Measurements from ENCODE around the gene GSN.

Gene GSN

GRCh38 chr9:121267689-121268597 lies at the start of gene GSN:
Gene GSN (plus strand): TSS chr9:121268162. CDS start chr9:121301972, 33,810 bp downstream.
- Histone ChIP-seq H3K36me3 (ENCODE audit: insufficient read depth, low read length) (no peaks in the 10 kb centered on the region), H3K9ac (ENCODE audit: low read depth, low read length) (peak within 1 kb of the TSS; percentile 79; the same call in 1 of the 2 replicates), H3K4me1 (ENCODE audit: insufficient read depth, low read length) (peaks cover 16% of the 10 kb centered on the region), H3K9me3 (ENCODE audit: control insufficient read depth, insufficient read depth, low read length) (no peaks in the 10 kb centered on the region)

- Histone ChIP-seq H3K9me3 (ENCODE audit: control insufficient read depth, insufficient read depth, low read length) (no peaks in the 10 kb centered on the region), H3K4me1 (ENCODE audit: insufficient read depth, low read length) (peaks cover 20% of the 10 kb centered on the region), H3K36me3 (ENCODE audit: insufficient read depth, low read length) (no peaks in the 10 kb centered on the region), H3K9ac (ENCODE audit: low read depth, low read length) (no peak overlapping the region)
Measured at GRCh38 chr9:121218357-121219027, 49.5 kb upstream of the GSN start.

GRCh38 chr9:121219530-121219929 lies 48.4 kb upstream of the GSN start:
- no peak overlapping the region for H3K9ac ChIP-seq (ENCODE audit: low read depth, low read length)
- H3K4me1 ChIP-seq (ENCODE audit: insufficient read depth, low read length): peaks cover 19% of the 10 kb centered on the region
- no peaks in the 10 kb centered on the region for H3K36me3 ChIP-seq (ENCODE audit: insufficient read depth, low read length)
- H3K9me3 ChIP-seq (ENCODE audit: control insufficient read depth, insufficient read depth, low read length): no peaks in the 10 kb centered on the region

GRCh38 chr9:121220996-121221663 lies 46.8 kb upstream of the GSN start:
- no peaks in the 10 kb centered on the region for H3K9me3 ChIP-seq (ENCODE audit: control insufficient read depth, insufficient read depth, low read length)
- H3K9ac ChIP-seq (ENCODE audit: low read depth, low read length): peak overlapping the region; percentile 0; the same call in 1 of the 2 replicates
- peaks cover 19% of the 10 kb centered on the region for H3K4me1 ChIP-seq (ENCODE audit: insufficient read depth, low read length)
- H3K36me3 ChIP-seq (ENCODE audit: insufficient read depth, low read length): no peaks in the 10 kb centered on the region

GRCh38 chr9:121221664-121222055 lies 46.3 kb upstream of the GSN start:
- Histone ChIP-seq H3K9me3 (ENCODE audit: control insufficient read depth, insufficient read depth, low read length) (no peaks in the 10 kb centered on the region), H3K36me3 (ENCODE audit: insufficient read depth, low read length) (no peaks in the 10 kb centered on the region), H3K9ac (ENCODE audit: low read depth, low read length) (0 out of 2 replicates have a peak overlapping the region, but pooled peaks have one; percentile 0), H3K4me1 (ENCODE audit: insufficient read depth, low read length) (peaks cover 19% of the 10 kb centered on the region)

GRCh38 chr9:121222524-121223171 lies 45.3 kb upstream of the GSN start:
- Histone ChIP-seq H3K9me3 (ENCODE audit: control insufficient read depth, insufficient read depth, low read length) (no peaks in the 10 kb centered on the region), H3K4me1 (ENCODE audit: insufficient read depth, low read length) (peaks cover 19% of the 10 kb centered on the region), H3K9ac (ENCODE audit: low read depth, low read length) (no peak overlapping the region), H3K36me3 (ENCODE audit: insufficient read depth, low read length) (no peaks in the 10 kb centered on the region)

GRCh38 chr9:121225240-121225639 lies 42.7 kb upstream of the GSN start:
- Histone ChIP-seq H3K4me1 (ENCODE audit: insufficient read depth, low read length) (peaks cover 11% of the 10 kb centered on the region), H3K36me3 (ENCODE audit: insufficient read depth, low read length) (no peaks in the 10 kb centered on the region), H3K9ac (ENCODE audit: low read depth, low read length) (no peak overlapping the region), H3K9me3 (ENCODE audit: control insufficient read depth, insufficient read depth, low read length) (no peaks in the 10 kb centered on the region)

GRCh38 chr9:121226175-121226574 lies 41.8 kb upstream of the GSN start:
- H3K9ac ChIP-seq (ENCODE audit: low read depth, low read length): no peak overlapping the region
- H3K4me1 ChIP-seq (ENCODE audit: insufficient read depth, low read length): peaks cover 8% of the 10 kb centered on the region
- H3K9me3 ChIP-seq (ENCODE audit: control insufficient read depth, insufficient read depth, low read length): no peaks in the 10 kb centered on the region
- H3K36me3 ChIP-seq (ENCODE audit: insufficient read depth, low read length): no peaks in the 10 kb centered on the region

GRCh38 chr9:121227862-121228261 lies 40.1 kb upstream of the GSN start:
- H3K36me3 ChIP-seq (ENCODE audit: insufficient read depth, low read length): no peaks in the 10 kb centered on the region; the same call in 1 of the 2 replicates
- no peaks in the 10 kb centered on the region for H3K9me3 ChIP-seq (ENCODE audit: control insufficient read depth, insufficient read depth, low read length)
- H3K9ac ChIP-seq (ENCODE audit: low read depth, low read length): no peak overlapping the region
- no peaks in the 10 kb centered on the region for H3K4me1 ChIP-seq (ENCODE audit: insufficient read depth, low read length)

GRCh38 chr9:121230256-121230655 lies 37.7 kb upstream of the GSN start:
- no peaks in the 10 kb centered on the region for H3K9me3 ChIP-seq (ENCODE audit: control insufficient read depth, insufficient read depth, low read length)
- H3K36me3 ChIP-seq (ENCODE audit: insufficient read depth, low read length): no peaks in the 10 kb centered on the region; the same call in 1 of the 2 replicates
- H3K9ac ChIP-seq (ENCODE audit: low read depth, low read length): no peak overlapping the region
- peaks cover 11% of the 10 kb centered on the region for H3K4me1 ChIP-seq (ENCODE audit: insufficient read depth, low read length)

- Histone ChIP-seq H3K4me1 (ENCODE audit: insufficient read depth, low read length) (peaks cover 11% of the 10 kb centered on the region), H3K9me3 (ENCODE audit: control insufficient read depth, insufficient read depth, low read length) (no peaks in the 10 kb centered on the region), H3K36me3 (ENCODE audit: insufficient read depth, low read length) (no peaks in the 10 kb centered on the region; the same call in 1 of the 2 replicates), H3K9ac (ENCODE audit: low read depth, low read length) (no peak overlapping the region)
Measured at GRCh38 chr9:121232251-121232650, 35.7 kb upstream of the GSN start.

GRCh38 chr9:121233906-121234831 lies 33.8 kb upstream of the GSN start:
- Histone ChIP-seq H3K4me1 (ENCODE audit: insufficient read depth, low read length) (peaks cover 11% of the 10 kb centered on the region), H3K9ac (ENCODE audit: low read depth, low read length) (no peak overlapping the region), H3K9me3 (ENCODE audit: control insufficient read depth, insufficient read depth, low read length) (no peaks in the 10 kb centered on the region), H3K36me3 (ENCODE audit: insufficient read depth, low read length) (no peaks in the 10 kb centered on the region; the same call in 1 of the 2 replicates)

GRCh38 chr9:121234832-121235161 lies 33.2 kb upstream of the GSN start:
- Histone ChIP-seq H3K36me3 (ENCODE audit: insufficient read depth, low read length) (no peaks in the 10 kb centered on the region; the same call in 1 of the 2 replicates), H3K9ac (ENCODE audit: low read depth, low read length) (no peak overlapping the region), H3K4me1 (ENCODE audit: insufficient read depth, low read length) (peaks cover 11% of the 10 kb centered on the region), H3K9me3 (ENCODE audit: control insufficient read depth, insufficient read depth, low read length) (no peaks in the 10 kb centered on the region)
